Large intestine (tissue), 3 donors: Measurements from ENCODE around the gene PPP1R18. TPM values are rescaled to one million over a fixed set of nuclear protein-coding genes. Genes with fewer than 3 reads are reported as not detected.
"Not testable (repeated sequence)": the region's sequence is repeated elsewhere in the genome, so short reads cannot be mapped to it uniquely, and the experiment has no call there.

Experiments used
- DNase-seq, 2 donors: peaks; one replicate each; pipeline versions ENCODE4 v3.0.0 to v3.0.0-alpha.2; 2013
- H3K27ac ChIP-seq: one replicate; pipeline ENCODE4 v1.5.1; 2013; ENCODE audit warnings: low read length
- H3K27me3 ChIP-seq: 2 replicates; pipeline ENCODE4 v1.6.1; 2013; ENCODE audit warnings: low read length; ENCODE audit not compliant: control insufficient read depth, insufficient read depth
- H3K36me3 ChIP-seq: 2 replicates; pipeline ENCODE4 v1.6.1; 2013; ENCODE audit warnings: low read length; ENCODE audit not compliant: control insufficient read depth, insufficient read depth
- H3K4me1 ChIP-seq: one replicate; pipeline ENCODE4 v1.6.1; 2013; ENCODE audit warnings: low read length; ENCODE audit not compliant: control insufficient read depth, insufficient read depth
- H3K4me3 ChIP-seq: one replicate; pipeline ENCODE4 v1.5.1; 2013; ENCODE audit warnings: low read length
- H3K9me3 ChIP-seq: one replicate; pipeline ENCODE4 v1.6.1; 2013; ENCODE audit warnings: mild to moderate bottlenecking, low read depth, low read length, moderate library complexity; ENCODE audit not compliant: control insufficient read depth
- WGBS: methylation state at CpG from one replicate; pipeline ENCODE4 v1.1.5; 2013; ENCODE audit warnings: low lambda C conversion rate; ENCODE audit not compliant: insufficient coverage; 5-methylcytosine and 5-hydroxymethylcytosine counted together
- polyA plus RNA-seq: library from polyadenylated mRNA; unstranded; fragments of 120-200 nt; gene quantifications from one replicate; pipeline ENCODE4 v1.2.1, GENCODE V29; 2013

PPP1R18 gene
- polyA plus RNA-seq, 1 donor, result 23.0 TPM

DNA sequence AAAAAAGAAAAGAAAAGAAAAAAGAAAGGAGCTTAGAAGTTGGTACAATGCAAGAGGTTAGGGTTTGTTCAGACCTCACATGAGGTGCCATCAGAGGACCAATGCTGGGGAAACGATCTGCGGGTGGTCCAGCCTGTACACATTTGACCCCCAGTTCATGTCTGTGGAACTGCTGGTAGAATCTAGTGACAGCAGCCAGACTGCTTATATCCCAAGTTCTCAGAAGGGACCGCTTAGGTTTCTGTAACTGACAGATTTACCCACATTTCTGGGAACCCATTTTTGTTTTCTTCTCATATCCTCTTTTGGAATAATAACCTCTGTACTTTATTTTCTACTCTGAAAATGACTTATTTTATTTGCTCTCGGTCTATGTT, 4.7 kb downstream of the PPP1R18 start:
- no peak for DNase-seq
- H3K9me3 ChIP-seq, result peaks cover 3% of the 10 kb centered on the region
- H3K27me3 ChIP-seq, result peaks cover 5% of the 10 kb centered on the region
- peaks cover 16% of the 10 kb centered on the region for H3K4me1 ChIP-seq
- H3K4me3 ChIP-seq, result no peak overlapping the region
- peaks cover 13% of the 10 kb centered on the region for H3K36me3 ChIP-seq
- H3K27ac ChIP-seq, result peak overlapping the region; percentile 1
- WGBS, result 67% methylated on average over 1 of the region's 4 CpGs

DNA sequence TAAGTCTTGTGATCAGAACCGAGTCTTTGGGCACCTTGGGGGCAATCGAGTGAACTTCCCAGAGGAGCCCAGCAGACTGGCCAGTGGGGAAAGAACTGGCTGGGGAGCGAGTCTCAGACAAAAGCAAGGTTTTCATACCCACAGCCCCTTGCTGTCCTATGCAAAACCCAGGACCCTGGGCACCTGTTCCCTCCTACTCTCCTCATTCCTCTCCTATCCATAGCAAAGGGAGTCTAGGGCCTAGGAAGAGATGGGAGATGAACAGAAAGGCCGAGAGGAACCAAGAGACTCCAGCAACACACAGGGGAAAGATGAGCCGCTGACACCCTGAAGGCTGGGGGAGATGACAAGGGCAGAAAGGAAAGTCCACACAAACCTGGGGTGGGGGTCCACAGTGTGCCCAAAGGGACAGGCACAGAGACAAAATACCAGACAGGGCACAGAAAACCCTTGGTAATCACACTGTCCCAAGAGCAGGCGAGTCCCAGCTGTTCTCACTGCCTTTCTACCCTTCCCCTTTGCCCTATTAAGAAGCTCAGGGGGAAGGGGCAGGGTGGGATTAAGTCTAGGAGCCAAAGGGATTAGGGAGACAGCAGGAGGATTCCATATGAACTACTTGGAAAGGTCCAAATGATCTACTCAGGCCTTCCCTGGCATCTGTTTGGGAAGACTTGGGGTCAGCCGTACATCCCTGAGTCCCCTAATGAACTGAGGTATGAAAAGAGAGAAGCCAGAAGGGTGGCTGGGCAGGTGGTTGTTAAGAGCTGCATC, 6.5 kb downstream of the PPP1R18 start:
- H3K9me3 ChIP-seq, result no peaks in the 10 kb centered on the region
- DNase-seq, result no peak
- H3K4me1 ChIP-seq, result peaks cover 10% of the 10 kb centered on the region
- H3K4me3 ChIP-seq, result no peak overlapping the region
- H3K27me3 ChIP-seq, result no peaks in the 10 kb centered on the region
- 100% methylated on average over 1 of the region's 7 CpGs for WGBS
- H3K27ac ChIP-seq, result no peak overlapping the region
- peaks cover 17% of the 10 kb centered on the region for H3K36me3 ChIP-seq

DNA sequence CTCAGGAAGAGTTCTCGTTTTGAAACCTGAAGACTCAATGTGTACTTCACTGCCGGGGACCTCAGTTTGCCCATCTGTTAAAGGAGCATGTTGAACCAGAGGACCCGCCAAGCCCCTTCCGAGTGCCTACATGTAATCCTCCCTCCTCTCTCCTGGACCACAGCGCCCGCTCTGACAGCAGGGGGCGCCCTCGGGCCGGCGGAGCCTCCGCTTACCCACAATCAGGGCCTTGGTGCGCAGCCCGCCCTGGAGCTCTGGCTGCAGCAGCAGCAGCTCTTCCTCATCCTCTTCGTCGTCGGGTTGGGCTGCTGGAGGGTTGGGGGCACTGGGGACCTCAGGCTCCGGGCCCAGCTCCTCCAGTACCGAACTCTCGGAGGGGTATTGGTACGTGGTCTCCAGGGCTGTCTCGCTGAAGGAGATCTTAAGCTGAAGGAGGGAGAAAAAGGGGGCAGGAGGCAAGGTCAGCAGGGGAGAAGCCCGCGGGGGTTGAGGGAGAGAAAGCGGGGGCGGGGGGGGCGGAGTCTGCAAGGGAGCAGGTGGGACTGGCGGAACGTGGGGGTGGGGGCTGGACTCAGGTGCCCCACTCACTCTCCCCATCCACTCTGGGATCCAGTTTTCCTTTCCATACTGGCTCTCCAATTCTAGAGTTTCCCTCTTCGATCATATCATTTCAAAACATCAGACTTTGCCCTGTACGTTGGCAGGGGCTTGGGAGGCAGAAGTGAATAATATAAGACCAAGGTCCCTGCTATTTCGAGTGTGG, 7.3 kb downstream of the PPP1R18 start:
- Histone ChIP-seq H3K4me3 (no peak overlapping the region), H3K9me3 (no peaks in the 10 kb centered on the region), H3K36me3 (peaks cover 17% of the 10 kb centered on the region), H3K27me3 (no peaks in the 10 kb centered on the region), H3K27ac (no peak overlapping the region), H3K4me1 (peaks cover 10% of the 10 kb centered on the region)
- peak; percentile 77 to 81 for DNase-seq
- no CpG with 5 or more reads among the region's 31 CpGs for WGBS

DNA sequence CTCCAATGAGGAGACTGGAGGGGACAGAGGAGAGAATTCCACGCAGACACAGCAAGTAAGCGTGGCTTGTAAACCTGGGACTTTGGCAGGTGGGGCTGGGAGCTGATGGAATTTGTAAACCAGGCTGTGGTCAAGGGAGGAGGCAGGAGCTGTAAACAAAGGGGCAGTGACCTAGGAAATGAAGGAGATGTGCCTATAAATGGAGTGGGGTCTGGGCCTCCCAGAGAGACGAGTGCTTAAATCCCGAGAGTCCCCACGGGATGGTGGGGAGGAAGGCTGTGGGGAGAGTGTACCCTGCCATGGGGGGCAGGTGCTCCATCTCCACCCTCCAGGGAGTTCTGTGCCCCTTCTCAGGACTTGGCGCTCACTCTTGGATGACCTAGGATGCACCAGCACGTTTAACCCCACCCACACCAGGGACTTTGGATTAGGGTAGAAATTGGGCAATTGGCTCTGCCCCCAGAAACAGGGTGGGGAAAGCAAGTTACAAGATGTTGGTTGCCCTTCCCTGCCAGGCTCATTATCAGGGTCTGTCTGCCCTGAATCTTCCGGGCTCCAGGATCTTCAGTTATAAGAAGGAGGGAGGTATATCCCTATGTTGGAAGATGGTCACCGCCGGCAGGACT, 9.7 kb downstream of the PPP1R18 start:
- Histone ChIP-seq H3K4me1 (peaks cover 13% of the 10 kb centered on the region), H3K9me3 (no peaks in the 10 kb centered on the region), H3K36me3 (peaks cover 17% of the 10 kb centered on the region), H3K27me3 (no peaks in the 10 kb centered on the region), H3K4me3 (no peak overlapping the region), H3K27ac (no peak overlapping the region)
- DNase-seq, result no peak
- WGBS, result no CpG with 5 or more reads among the region's 10 CpGs

DNA sequence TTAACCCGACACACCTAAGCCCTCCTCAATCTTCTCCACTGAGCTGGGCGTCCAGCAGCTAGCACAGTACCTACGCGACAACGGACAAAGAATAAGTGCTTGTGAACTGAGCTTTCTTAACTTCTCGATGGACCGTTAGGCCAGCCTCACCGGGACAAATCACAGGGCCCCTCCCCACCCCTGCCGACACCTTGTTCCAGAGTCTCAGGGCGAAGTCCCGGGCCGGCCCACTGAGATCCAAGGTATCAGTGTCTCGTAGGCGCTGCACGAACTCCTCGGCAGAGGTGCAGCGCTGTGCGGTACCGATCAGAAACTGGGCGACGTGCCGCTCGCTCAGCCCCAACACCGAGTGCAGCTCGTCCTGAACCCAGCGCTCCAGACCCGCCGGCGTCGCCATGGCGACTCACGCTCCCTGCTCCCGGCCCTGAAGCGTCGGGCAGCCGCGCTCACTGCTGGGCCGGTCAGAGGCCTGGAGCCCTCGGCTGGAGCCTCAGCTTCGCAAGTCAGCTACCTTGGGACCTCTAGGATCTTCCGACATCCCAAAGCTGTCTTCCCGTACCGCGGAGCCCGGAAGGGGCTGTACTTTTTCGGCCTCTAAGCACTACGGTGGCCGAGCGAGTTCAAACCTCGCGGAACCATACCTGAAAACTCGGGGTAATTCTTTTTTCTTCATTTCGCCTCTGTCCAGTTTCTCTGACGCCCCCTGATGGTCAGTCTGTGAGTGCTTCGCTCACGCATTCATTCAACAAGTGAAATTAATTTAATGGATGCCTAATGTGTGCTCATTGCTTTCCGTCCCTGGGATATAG, 13.8 kb downstream of the PPP1R18 start, which contains the start of gene DHX16:
TSS of gene DHX16 (minus strand) at position 562 of the 809 bp plus-strand sequence. CDS start at position 397, 165 bp downstream.
- peak; percentile 92 to 97 for DNase-seq
- 0% methylated on average over 1 of the region's 57 CpGs for WGBS
- Histone ChIP-seq H3K27ac (peak within 1 kb of the TSS; percentile 75), H3K4me1 (peaks cover 11% of the 10 kb centered on the region), H3K36me3 (peaks cover 28% of the 10 kb centered on the region), H3K9me3 (no peaks in the 10 kb centered on the region), H3K27me3 (no peaks in the 10 kb centered on the region), H3K4me3 (peak within 1 kb of the TSS; percentile 89)

DNA sequence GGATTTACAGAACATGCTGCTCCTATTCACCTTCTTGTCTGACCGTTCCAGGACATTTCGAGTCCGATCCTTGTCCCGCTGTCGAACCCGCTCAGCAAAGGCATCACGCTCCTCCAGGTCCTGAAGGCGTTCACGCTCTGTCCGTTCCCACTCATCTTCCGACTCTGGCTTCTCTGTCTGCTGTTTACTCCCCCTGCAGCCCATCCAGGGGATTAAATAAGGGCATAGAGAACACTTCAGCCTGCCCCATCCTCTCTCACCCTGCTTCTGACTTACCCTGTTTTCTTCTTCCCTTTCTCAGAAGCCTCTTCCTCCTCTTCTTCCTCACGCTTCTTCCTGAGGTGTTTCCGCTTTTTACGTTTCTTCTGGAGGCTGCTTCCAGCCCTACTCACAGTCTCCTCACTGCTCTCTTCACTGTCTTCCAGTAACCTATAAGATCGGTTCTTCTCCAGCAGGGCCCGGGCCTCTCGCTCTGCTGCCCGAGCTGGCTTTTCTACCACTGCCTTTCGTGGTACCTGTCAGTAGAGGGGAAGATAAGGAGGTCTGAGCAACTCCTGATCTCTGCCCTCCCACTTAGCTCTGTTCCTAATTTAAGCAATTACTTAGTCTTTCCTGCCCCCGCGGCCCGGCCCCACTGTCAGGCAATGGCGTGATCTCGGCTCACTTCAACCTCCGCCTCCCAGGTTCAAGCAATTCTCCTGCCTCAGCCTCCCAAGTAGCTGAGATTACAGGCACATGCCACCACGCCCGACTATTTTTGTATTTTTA, 15.5 kb downstream of the PPP1R18 start:
- 92% methylated on average over 6 of the region's 27 CpGs for WGBS
- peaks cover 30% of the 10 kb centered on the region for H3K36me3 ChIP-seq
- no peak overlapping the region for H3K4me3 ChIP-seq
- H3K4me1 ChIP-seq, result peaks cover 11% of the 10 kb centered on the region
- H3K9me3 ChIP-seq, result no peaks in the 10 kb centered on the region
- no peak overlapping the region for H3K27ac ChIP-seq
- H3K27me3 ChIP-seq, result no peaks in the 10 kb centered on the region
- DNase-seq, result no peak

DNA sequence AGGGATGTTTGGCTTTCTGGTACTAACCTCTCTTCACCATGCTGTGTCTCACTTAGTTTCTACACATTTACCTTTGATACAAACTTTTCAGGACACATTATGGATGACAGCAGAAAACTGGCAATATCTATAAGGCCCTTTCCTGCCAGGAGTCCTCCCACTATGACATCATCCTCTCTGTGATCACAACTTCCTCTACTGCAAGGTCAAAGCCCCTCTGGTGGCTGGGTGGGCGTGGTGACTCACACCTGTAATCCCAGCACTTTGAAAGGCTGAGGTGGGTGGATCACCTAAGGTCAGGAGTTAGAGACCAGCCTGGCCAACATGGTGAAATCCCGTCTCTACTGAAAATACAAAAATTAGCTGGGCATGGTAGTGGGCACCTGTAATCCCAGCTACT, 20.1 kb downstream of the PPP1R18 start:
- no CpG with 5 or more reads among the region's 2 CpGs for WGBS
- not testable (repeated sequence) for H3K4me3 ChIP-seq, H3K27me3 ChIP-seq, DNase-seq, H3K9me3 ChIP-seq, H3K4me1 ChIP-seq, H3K27ac ChIP-seq
- H3K36me3 ChIP-seq, result peaks cover 72% of the 10 kb centered on the region

DNA sequence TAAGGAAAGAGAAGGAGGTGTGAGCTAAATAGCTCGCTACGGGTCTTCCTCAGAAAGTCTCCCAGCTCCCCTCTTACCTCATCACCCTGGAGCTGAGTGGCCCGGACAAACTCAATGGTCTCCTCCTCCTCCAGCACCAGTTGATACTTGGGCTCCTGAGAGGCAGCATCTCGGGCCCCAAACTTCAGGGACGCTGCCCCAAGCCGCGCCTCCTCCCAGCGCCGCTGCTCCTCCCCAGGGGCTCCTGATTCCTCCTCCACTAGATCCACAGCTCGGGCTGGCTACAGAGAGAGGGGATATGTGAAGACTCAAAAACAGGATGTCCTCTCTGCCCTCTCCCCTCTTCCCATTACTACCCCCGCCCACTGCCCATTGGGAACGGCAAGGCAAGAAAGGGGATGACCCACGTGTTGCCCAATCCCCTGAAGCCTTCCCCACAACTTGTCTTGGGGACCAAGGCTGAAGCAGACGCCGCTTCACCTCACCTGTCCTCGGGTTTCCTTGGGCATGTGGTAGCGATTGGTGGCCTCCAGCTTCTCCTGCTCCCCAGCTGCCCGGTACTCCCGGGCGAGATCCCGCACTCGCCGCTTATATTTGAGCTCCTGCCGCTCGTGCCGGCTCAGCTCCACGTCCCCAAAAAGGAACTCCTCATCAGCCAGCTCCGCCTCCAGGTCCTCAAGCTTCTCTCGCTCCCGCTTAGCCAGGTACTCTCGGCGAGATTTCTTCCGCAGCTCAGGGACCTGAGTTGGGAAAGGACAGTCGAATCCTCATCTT, 21.3 kb downstream of the PPP1R18 start:
- Histone ChIP-seq H3K36me3 (peaks cover 68% of the 10 kb centered on the region), H3K27me3 (no peaks in the 10 kb centered on the region), H3K27ac (no peak overlapping the region), H3K4me1 (no peaks in the 10 kb centered on the region), H3K4me3 (no peak overlapping the region), H3K9me3 (no peaks in the 10 kb centered on the region)
- no CpG with 5 or more reads among the region's 34 CpGs for WGBS
- no peak for DNase-seq

DNA sequence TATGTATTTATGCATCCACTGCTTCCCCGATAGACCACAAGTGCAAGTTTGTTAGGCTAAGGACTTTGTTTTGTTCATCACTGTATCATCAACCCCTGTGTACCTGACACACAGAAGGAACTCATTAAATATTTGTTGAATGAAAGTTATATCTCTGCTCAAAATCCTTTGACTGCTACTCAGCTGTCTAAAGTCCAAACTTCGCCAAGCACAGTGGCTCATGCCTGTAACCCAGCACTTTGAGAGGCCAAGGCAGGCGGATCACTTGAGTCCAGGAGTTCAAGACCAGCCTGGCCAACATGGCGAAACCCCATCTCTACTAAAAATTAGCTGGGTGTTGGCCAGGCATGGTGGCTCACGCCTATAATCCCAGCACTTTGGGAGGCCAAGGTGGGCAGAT, 28.5 kb downstream of the PPP1R18 start:
- H3K9me3 ChIP-seq, H3K4me1 ChIP-seq: not testable (repeated sequence)
- no CpG with 5 or more reads among the region's 5 CpGs for WGBS

More for the DNA sequence above, 28.5 kb downstream of the PPP1R18 start:
- DNase-seq, H3K27me3 ChIP-seq, H3K27ac ChIP-seq, H3K4me3 ChIP-seq: not testable (repeated sequence)
- peaks cover 87% of the 10 kb centered on the region for H3K36me3 ChIP-seq
